Stimulated activated CD4-positive, alpha-beta T cell treated with anti-CD3 and anti-CD28 coated beads, Interleukin-1b, Interleukin-23, amount 100 ng/mL, for 4 hours (primary cell): ENCODE data around the gene RHBDD2.
"Not testable (repeated sequence)": the region's sequence is repeated elsewhere in the genome, so short reads cannot be mapped to it uniquely, and the experiment has no call there.

Experiments used
- DNase-seq, 2 donors: peaks; one replicate each; pipeline ENCODE4 v3.0.0-alpha.2; 2020; ENCODE audit warnings: low read depth in 2 of 2

RHBDD2 gene

GRCh38 chr7:75878769-75879611 is at the start of gene RHBDD2:
Gene RHBDD2 (plus strand): TSS chr7:75879034. CDS start chr7:75879083, 49 bp downstream.
- DNase-seq: peak; percentile 96 to 98

- not testable (repeated sequence) for DNase-seq
Measured at GRCh38 chr7:75829656-75830055, 49.2 kb upstream of the RHBDD2 start.

- no peak for DNase-seq
Measured at GRCh38 chr7:75830978-75831377, 47.9 kb upstream of the RHBDD2 start.

GRCh38 chr7:75833662-75834061 is 45.2 kb upstream of the RHBDD2 start:
- not testable (repeated sequence) for DNase-seq

GRCh38 chr7:75835688-75836285 is 43.0 kb upstream of the RHBDD2 start:
- DNase-seq: no peak

GRCh38 chr7:75836798-75837197 is 42.0 kb upstream of the RHBDD2 start:
- DNase-seq: no peak

GRCh38 chr7:75838281-75838930 is 40.4 kb upstream of the RHBDD2 start:
- not testable (repeated sequence) for DNase-seq

GRCh38 chr7:75840029-75840428 is 38.8 kb upstream of the RHBDD2 start:
- no peak for DNase-seq

- peak; percentile 5 to 22 for DNase-seq
Measured at GRCh38 chr7:75842836-75843446, 35.9 kb upstream of the RHBDD2 start.

GRCh38 chr7:75843613-75844116 is 35.2 kb upstream of the RHBDD2 start:
- no peak for DNase-seq

GRCh38 chr7:75844158-75844557 is 34.7 kb upstream of the RHBDD2 start:
- DNase-seq: no peak

- DNase-seq: not testable (repeated sequence)
Measured at GRCh38 chr7:75845132-75845531, 33.7 kb upstream of the RHBDD2 start.

- no peak for DNase-seq
Measured at GRCh38 chr7:75847707-75848106, 31.1 kb upstream of the RHBDD2 start.

GRCh38 chr7:75849573-75849972 is 29.3 kb upstream of the RHBDD2 start:
- DNase-seq: no peak

- no peak for DNase-seq
Measured at GRCh38 chr7:75850235-75850634, 28.6 kb upstream of the RHBDD2 start.

- no peak for DNase-seq
Measured at GRCh38 chr7:75854233-75854632, 24.6 kb upstream of the RHBDD2 start.

GRCh38 chr7:75854813-75855345 is 24.0 kb upstream of the RHBDD2 start:
- not testable (repeated sequence) for DNase-seq

GRCh38 chr7:75856536-75856935 is 22.3 kb upstream of the RHBDD2 start:
- no peak for DNase-seq

- DNase-seq: no peak
Measured at GRCh38 chr7:75858410-75858809, 20.4 kb upstream of the RHBDD2 start.

- no peak for DNase-seq
Measured at GRCh38 chr7:75861636-75862035, 17.2 kb upstream of the RHBDD2 start.

- DNase-seq: not testable (repeated sequence)
Measured at GRCh38 chr7:75864251-75864650, 14.6 kb upstream of the RHBDD2 start.

GRCh38 chr7:75866114-75866488 is 12.7 kb upstream of the RHBDD2 start:
- no peak for DNase-seq
